IPS-NIHi11 (cell line): ENCODE results near the gene MED12.

ENCODE experiments used
- DNase-seq: peaks from one replicate; pipeline ENCODE4 v3.0.0; 2012; ENCODE audit warnings: mixed read lengths, low spot score

The MED12 gene

DNA sequence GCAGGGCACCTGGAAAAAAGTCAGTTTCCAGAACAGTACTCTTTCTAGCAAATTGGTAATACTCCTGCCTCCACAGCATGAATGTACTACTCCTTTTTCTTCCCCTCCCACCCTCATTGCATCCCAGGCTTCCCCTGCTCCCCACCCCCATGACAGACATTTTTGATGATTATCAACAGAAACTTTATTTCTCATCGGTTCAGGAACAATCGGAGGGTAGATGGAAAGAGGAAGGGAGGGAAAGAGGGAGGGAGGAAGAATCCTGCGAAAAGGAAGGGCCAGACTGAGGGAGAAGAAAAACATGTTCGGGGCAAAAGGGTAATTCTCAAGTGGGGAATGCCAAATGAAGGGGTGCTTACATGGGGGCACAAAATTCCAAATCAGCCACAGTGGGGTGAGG lies 11.2 kb upstream of the MED12 start:
- DNase-seq = no peak

DNA sequence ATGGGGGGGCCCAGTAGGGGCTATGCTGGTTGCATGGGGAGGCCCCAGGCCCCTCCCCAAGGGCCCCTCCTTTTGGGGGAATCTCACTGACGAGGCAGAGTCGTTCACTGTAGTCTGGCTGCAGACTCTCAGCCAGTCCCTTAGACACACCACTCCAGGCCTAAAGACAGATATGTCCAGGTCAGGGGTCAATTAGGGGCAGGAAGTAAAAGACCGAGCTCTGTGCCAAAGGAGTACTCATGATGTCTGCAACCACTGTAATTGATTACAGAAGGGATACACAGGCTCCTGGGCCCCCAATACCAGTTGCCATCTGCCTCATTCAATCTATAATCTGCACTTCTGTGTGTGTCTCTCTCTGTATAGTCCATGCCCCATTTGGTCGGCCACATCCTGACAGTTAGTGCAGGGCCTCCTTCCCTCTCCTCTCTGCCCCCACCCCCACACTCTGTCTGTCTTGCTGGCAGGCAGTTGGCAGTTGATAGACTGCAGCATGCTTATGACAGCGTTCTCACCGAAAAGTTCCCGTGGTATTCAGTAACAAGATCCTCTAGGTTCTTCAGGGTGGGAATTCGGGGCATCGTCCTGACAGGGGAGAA lies 10.5 kb upstream of the MED12 start:
- DNase-seq = no peak

- no peak for DNase-seq
Observed at GRCh38 chrX:71109051-71109450, 9.3 kb upstream of the MED12 start.

DNA sequence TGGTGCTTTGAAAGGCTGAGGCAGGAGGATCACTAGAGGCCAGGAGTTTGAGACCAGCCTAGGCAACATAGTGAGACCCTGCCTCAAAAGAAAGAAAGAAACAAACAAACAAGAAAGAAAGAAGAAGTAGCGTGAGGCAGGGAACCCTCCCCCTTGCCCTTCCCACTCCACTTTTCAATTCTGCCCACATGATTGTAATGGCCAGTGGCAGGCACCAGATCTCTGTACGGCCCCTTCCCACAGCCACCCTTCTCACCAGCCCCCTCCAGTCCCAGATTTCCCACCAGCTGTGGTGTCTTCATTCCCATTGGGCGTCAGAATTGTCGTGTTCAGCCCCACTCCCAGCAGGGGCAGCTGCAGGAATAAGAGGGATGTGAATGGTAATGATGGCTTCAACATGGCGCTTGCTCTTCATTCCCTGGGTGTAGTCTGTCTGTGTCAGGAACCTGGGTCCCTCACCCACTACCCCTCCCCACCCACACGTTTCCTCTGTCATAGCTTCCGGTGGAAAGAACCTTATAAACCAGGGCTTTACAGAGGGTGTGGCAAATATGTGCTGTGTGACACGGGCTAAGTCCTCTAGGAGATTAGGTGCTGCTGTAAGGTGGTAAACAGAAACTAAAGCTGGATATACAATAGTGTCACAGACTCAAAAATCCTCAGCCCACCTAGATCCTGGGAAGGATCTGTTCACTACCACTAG lies 7.1 kb upstream of the MED12 start, which contains the start of gene IL2RG:
Gene IL2RG (minus strand): TSS at position 437 of the 703 bp plus-strand sequence. CDS start 38 bp downstream, at position 399.
- no peak for DNase-seq

- no peak for DNase-seq
Observed at GRCh38 chrX:71111921-71112431, 6.4 kb upstream of the MED12 start.

- no peak for DNase-seq
Observed at GRCh38 chrX:71117358-71117757, 1.0 kb upstream of the MED12 start.

DNA sequence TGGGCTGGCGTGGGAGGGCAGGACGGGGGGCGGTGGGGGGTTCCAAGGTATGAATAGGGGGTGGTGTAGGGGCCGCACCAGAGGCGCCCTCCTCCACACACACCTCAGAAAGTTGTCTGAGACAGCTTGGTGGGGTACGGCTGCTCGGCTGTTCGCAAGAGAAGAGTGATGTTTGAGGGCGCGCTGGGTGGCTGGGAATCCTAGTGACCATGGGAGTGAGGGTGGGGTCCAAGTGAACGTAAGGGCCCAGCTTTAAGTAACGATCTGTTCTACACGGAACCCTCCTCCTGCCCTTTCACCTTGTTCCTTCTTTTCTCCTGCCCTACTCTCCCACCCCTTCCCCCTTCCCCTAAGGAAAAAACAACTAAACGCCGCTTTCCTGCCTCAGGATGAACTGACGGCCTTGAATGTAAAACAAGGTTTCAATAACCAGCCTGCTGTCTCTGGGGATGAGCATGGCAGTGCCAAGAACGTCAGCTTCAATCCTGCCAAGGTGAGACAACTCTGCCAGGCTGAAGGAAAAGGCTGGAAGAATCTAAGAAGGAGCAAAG lies 664 bp downstream of the MED12 start:
- DNase-seq = no peak

DNA sequence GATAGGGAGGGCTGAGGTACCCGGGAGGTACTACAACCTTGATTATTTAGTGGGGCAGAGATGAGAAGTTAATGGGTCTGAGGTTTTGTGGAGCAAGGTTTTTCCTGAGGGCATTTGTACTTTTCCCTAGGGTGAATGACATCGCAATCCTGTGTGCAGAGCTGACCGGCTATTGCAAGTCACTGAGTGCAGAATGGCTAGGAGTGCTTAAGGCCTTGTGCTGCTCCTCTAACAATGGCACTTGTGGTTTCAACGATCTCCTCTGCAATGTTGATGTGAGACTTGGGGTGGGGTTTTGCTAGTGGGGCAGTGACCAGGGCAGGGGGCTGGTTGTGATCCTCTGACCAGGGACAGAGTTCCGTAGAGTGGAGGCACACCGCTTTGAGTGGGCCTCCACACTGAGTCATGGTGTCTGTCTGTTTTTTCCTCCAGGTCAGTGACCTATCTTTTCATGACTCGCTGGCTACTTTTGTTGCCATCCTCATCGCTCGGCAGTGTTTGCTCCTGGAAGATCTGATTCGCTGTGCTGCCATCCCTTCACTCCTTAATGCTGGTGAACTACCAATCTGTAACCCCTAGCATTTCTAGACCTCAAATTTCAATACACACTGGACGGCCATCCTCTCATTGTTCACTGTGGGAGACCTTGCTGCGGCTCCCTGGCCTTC lies 9.9 kb downstream of the MED12 start:
- no peak for DNase-seq

DNA sequence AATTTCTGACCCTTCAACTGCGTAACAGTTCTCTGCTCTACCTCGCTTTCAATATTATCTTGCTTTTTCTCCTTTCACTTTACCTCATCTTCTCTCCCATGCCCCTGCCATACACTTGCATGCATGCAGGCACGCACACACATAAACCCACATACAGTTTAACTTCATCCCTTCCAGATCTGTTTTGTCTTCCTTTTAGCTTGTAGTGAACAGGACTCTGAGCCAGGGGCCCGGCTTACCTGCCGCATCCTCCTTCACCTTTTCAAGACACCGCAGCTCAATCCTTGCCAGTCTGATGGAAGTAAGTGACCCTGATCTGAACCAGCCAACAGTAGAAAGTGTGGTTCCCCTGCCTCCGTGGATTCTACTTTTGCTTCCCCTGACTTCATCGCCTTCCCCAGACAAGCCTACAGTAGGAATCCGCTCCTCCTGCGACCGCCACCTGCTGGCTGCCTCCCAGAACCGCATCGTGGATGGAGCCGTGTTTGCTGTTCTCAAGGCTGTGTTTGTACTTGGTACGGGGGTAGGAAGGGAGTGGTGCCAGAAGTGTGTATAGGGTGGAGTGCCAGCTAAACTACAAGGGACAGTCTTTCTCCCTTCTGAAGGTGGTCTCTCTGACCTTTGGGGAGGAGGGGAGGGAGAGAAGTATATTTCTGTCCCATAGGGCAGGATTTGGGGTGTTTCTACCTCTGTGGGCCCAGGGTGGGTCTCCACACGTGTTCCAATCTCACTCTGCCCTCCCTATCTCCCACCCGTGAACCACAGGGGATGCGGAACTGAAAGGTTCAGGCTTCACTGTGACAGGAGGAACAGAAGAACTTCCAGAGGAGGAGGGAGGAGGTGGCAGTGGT lies 10.7 kb downstream of the MED12 start:
- peak; percentile 64 for DNase-seq

DNA sequence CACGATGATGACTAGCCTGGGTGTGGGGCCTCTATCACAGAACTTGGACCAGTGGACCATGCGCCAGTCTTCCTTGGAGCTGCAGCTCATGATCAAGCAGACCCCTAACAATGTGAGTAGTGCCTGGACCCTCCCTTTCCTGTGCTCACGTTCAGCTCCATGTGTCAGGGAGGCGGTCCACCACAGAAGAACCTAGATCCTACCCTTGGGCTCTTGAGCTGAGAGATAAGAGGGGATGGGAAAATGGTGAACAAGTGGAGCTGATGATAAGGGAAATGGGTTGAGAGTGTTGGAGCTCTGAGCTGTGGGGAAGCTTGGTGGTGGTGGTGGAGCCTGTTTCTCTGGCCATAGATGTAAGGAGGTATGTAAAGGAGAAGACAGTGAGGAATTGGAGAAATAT lies 13.1 kb downstream of the MED12 start:
- DNase-seq = no peak

DNA sequence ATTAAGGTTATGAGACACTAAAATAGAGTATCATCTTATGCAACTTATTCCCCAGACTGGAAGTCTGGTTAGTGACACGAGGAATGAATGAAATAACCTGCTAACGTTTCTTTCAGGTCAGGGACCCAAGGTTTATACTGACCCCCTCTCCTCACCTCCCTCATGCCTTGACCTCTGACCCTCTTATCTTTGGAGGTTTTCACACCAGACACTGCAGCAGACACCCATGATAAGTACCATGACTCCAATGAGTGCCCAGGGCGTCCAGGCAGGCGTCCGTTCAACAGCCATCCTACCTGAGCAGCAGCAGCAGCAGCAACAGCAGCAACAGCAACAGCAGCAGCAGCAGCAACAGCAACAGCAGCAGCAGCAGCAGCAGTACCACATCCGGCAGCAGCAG lies 22.0 kb downstream of the MED12 start:
- no peak for DNase-seq

- DNase-seq = no peak
Observed at GRCh38 chrX:71143508-71143907, 25.1 kb downstream of the MED12 start.

DNA sequence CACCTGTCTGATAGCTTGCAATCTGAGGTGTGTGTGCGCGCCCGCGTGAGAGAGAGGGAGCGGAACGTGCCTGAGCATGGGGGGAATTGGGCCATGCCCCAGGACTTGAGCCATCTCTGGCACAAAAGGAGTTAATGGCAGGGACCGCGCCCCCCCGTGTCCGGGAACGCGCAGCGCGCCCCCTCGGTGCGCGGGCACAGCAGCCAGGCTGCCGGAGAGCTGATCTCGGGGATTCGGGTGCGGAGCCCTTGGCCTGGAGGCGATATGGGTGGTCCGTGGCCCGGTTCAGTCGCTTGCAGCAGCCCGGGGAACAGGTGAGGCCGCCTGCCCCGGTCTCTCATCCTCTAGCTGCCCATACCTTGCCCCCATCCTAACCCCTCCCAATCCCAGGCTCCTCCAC lies 26.3 kb downstream of the MED12 start, which contains the start of gene NLGN3:
Gene NLGN3 (plus strand): TSS at position 191 of the 400 bp plus-strand sequence. CDS start 2,909 bp downstream, outside the sequence.
- DNase-seq = peak; percentile 67

GRCh38 chrX:71147496-71148277 lies 29.3 kb downstream of the MED12 start:
- no peak for DNase-seq

GRCh38 chrX:71148278-71148663 lies 29.9 kb downstream of the MED12 start:
- no peak for DNase-seq

- DNase-seq = no peak
Observed at GRCh38 chrX:71151366-71151765, 33.0 kb downstream of the MED12 start.

DNA sequence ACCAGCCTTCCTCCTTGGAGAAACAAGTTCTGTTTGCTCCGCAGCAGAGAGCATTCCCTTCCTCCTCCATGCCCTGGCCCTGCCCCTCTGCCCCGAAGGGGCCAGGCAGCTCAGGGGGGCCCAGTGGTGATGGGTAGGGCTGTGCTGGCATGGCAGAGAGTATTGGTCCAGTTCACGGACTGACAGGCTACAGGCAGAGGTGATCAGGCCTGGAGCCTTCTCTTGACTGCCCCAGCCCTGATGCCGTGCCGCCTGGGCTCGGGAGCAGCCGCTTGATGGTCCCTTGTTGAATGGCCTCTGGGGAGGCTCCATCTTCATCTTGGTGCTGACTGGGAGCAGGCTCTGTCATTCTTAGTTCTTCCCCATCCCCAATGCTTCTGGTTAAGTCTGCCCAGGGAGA lies 35.8 kb downstream of the MED12 start:
- DNase-seq = no peak

GRCh38 chrX:71154641-71155040 lies 36.2 kb downstream of the MED12 start:
- DNase-seq = no peak

DNA sequence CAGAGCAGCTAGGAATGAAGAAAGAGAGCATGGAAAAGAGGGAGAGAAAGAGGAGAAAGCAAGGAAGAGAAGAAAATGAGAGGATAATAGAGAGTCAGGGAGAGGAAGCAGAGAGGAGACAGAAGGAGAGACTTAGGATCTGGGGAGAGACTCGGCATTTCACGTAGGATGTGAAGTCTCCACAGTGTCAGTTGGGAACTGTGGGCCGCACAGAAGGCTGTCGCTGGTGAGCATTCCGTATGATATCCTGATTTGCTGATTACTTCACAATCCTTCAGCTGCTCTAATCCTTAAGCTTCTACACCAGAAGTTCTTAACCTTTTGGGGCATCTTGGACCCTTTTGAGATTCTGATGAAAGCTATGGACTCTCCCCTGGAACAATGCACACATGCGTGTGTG lies 40.2 kb downstream of the MED12 start:
- DNase-seq = no peak

DNA sequence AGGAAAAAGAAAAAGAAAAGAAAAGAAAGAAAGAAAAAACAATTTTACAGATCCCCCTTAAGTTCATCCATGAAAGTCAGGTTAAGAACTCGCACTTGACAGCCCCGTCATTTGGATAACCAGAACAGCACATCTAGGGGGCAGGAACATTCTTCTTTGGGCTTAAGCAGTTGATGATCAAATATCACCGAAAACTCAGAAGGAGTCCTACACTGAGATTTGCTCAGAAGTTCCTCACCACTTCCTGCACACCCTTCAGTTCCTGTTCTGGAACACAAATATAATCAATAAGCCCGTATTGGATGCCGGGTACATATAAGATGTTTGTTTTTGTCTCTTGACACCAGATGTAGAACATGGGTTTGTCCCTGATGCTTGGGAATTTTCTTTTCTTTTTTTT lies 40.9 kb downstream of the MED12 start:
- no peak for DNase-seq

DNA sequence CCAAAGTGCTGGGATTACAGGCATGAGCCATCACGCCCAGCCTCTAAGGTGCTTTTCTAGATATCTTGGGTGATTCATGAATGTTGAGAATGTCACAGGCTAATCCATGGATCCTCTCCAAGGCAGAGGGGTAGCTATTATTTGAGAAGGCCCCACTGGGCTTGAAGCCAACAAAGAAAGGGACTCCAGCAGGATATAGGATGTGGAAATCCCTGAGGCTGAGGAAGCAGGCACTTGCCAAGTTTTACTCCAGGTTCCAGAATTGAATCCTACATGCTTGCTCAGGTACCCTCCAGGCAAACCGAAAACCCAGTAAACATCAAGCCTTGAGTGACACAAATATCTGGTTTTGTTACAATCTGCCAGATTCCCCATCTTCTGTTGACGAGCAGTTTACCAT lies 42.1 kb downstream of the MED12 start:
- DNase-seq = no peak
